CD14-positive monocyte (primary cell): ENCODE data around the gene NHS. TPM values are rescaled to one million over a fixed set of nuclear protein-coding genes. Genes with fewer than 3 reads are reported as not detected.

Experiments
- DNase-seq, 3 donors: peaks; one replicate each; pipeline ENCODE4 v3.0.0-alpha.2; 2011 to 2022
- H2AFZ ChIP-seq: 2 replicates; pipeline ENCODE4 v1.6.0; 2012; ENCODE audit warnings: mild to moderate bottlenecking, low read depth, low read length, inconsistent platforms; ENCODE audit not compliant: insufficient read depth, poor library complexity, severe bottlenecking
- H3K27ac ChIP-seq, 2 donors: 1 replicate in 1 of 2; 2 replicates in 1 of 2; pipeline ENCODE4 v1.5.1; 2012 to 2013; ENCODE audit warnings: low read length in 2 of 2, control low read depth in 1 of 2, inconsistent platforms in 1 of 2, low read depth in 1 of 2, mild to moderate bottlenecking in 1 of 2
- H3K27me3 ChIP-seq, 2 donors: one replicate each; pipeline versions ENCODE4 v1.6.0 to v1.6.1; 2011 to 2013; ENCODE audit warnings: low read length in 2 of 2; ENCODE audit not compliant: control insufficient read depth in 2 of 2, insufficient read depth in 2 of 2
- H3K36me3 ChIP-seq, 2 donors: replicated peaks in 1 of 2; 1 replicate in 1 of 2; 2 replicates in 1 of 2; pipeline versions ENCODE4 v1.5.1 to v1.6.1; 2012 to 2013; ENCODE audit warnings: low read length in 2 of 2, control low read depth in 1 of 2, inconsistent platforms in 1 of 2, mild to moderate bottlenecking in 1 of 2; ENCODE audit not compliant: insufficient read depth in 2 of 2, control insufficient read depth in 1 of 2
- H3K4me1 ChIP-seq, 2 donors: 1 replicate in 1 of 2; 2 replicates in 1 of 2; pipeline versions ENCODE4 v1.5.1 to v1.6.1; 2012 to 2013; ENCODE audit warnings: low read length in 2 of 2, control low read depth in 1 of 2, inconsistent platforms in 1 of 2, mild to moderate bottlenecking in 1 of 2, moderate library complexity in 1 of 2; ENCODE audit not compliant: insufficient read depth in 2 of 2, control insufficient read depth in 1 of 2
- H3K4me2 ChIP-seq: replicated peaks from 2 replicates; pipeline ENCODE3; 2012; ENCODE audit warnings: low read length, moderate library complexity, mild to moderate bottlenecking; ENCODE audit not compliant: poor library complexity, severe bottlenecking; ENCODE audit errors: extremely low read depth
- H3K4me3 ChIP-seq, 3 experiments: fragments of 200-600 bp in 1 of 3; sonication (generic) in 1 of 3; replicated peaks in 1 of 3; 1 replicate in 2 of 3; 2 replicates in 1 of 3; pipeline ENCODE4 v1.5.1; 2011 to 2013; ENCODE audit warnings: low read length in 3 of 3, mild to moderate bottlenecking in 3 of 3, control low read depth in 2 of 3, low read depth in 2 of 3, inconsistent platforms in 1 of 3, moderate library complexity in 1 of 3
- H3K79me2 ChIP-seq: 2 replicates; pipeline ENCODE4 v1.6.0; 2012; ENCODE audit warnings: mild to moderate bottlenecking, control low read depth, inconsistent platforms, low read length, moderate library complexity; ENCODE audit not compliant: insufficient read depth
- H3K9ac ChIP-seq: 2 replicates; pipeline ENCODE4 v1.6.0; 2017; ENCODE audit warnings: low read length, mild to moderate bottlenecking; ENCODE audit not compliant: insufficient read depth, poor library complexity, severe bottlenecking
- H3K9me3 ChIP-seq, 2 donors: replicated peaks in 1 of 2; 1 replicate in 1 of 2; 2 replicates in 1 of 2; pipeline versions ENCODE4 v1.5.1 to v1.6.1; 2012 to 2013; ENCODE audit warnings: low read length in 2 of 2, control low read depth in 1 of 2; ENCODE audit not compliant: control insufficient read depth in 1 of 2, insufficient read depth in 1 of 2
- H4K20me1 ChIP-seq: 2 replicates; pipeline ENCODE4 v1.6.0; 2012; ENCODE audit warnings: mild to moderate bottlenecking, low read length, control low read depth, moderate library complexity; ENCODE audit not compliant: insufficient read depth
- H3K27ac Mint-ChIP-seq, 7 donors: one replicate each; pipeline ENCODE4 v1.8.0; 2020; ENCODE audit warnings: mild to moderate bottlenecking in 7 of 7, mixed read lengths in 7 of 7, moderate library complexity in 6 of 7, inconsistent platforms in 2 of 7
- H3K27me3 Mint-ChIP-seq, 3 donors: one replicate each; pipeline ENCODE4 v1.8.0; 2021 to 2022; ENCODE audit warnings: low read depth in 3 of 3, mild to moderate bottlenecking in 3 of 3, mixed read lengths in 3 of 3, moderate library complexity in 3 of 3, inconsistent platforms in 1 of 3
- H3K36me3 Mint-ChIP-seq, 2 donors: one replicate each; pipeline ENCODE4 v1.8.0; 2020; ENCODE audit warnings: mixed read lengths in 2 of 2, inconsistent platforms in 1 of 2, mild to moderate bottlenecking in 1 of 2
- H3K4me1 Mint-ChIP-seq: one replicate; pipeline ENCODE4 v1.8.0; 2020; ENCODE audit warnings: mild to moderate bottlenecking, mixed read lengths
- H3K4me3 Mint-ChIP-seq, 2 donors: one replicate each; pipeline ENCODE4 v1.8.0; 2020; ENCODE audit warnings: mild to moderate bottlenecking in 2 of 2, mixed read lengths in 2 of 2, moderate library complexity in 1 of 2
- H3K9me3 Mint-ChIP-seq, 7 donors: one replicate each; pipeline ENCODE4 v1.8.0; 2020 to 2022; ENCODE audit warnings: mixed read lengths in 7 of 7, mild to moderate bottlenecking in 6 of 7, moderate library complexity in 6 of 7, inconsistent platforms in 2 of 7
- CTCF ChIP-seq: fragments of 200-600 bp; IDR thresholded peaks from one replicate; pipeline ENCODE4 v1.8.0; 2022; ENCODE audit warnings: antibody characterized with exemption, mild to moderate bottlenecking
- WGBS: methylation state at CpG from one replicate; pipeline ENCODE4 v1.1.5; 2013; ENCODE audit warnings: missing lambda C conversion rate; ENCODE audit not compliant: insufficient coverage; 5-methylcytosine and 5-hydroxymethylcytosine counted together
- intact Hi-C, 2 donors: fragments of 100-400 bp; cut with micrococcal nuclease; formaldehyde crosslinking; loops; one replicate each; pipeline versions ENCODE4 v1.15.0 to v1.15.1; 2023
- polyA plus RNA-seq, 3 donors: library from polyadenylated mRNA; depleted of rRNA in 1 of 3; unstranded in 2 of 3; stranded (reverse) in 1 of 3; fragments of 300-500 nt in 2 of 3; fragments of >200 nt in 1 of 3; fragmentation: Illumina TruSeq in 2 of 3; gene quantifications; 1 replicate in 2 of 3; 2 replicates in 1 of 3; pipeline ENCODE4 v1.2.3, GENCODE V29; 2012 to 2021

Gene NHS
- polyA plus RNA-seq, 3 donors: 0.86 to 1.8 (median 1.3) TPM

GRCh38 chrX:17441965-17442364 lies 67.0 kb downstream of the NHS start:
- H3K4me1 Mint-ChIP-seq: peaks cover 3% of the 10 kb centered on the region
- H3K4me3 Mint-ChIP-seq: no peak overlapping the region
- no peak for DNase-seq
- H3K27ac Mint-ChIP-seq: no peak overlapping the region
- TF ChIP-seq CTCF: no peak
- H3K9me3 ChIP-seq: no peaks in the 10 kb centered on the region
- no peaks in the 10 kb centered on the region for H3K36me3 Mint-ChIP-seq
- H3K4me3 ChIP-seq: no peak overlapping the region
- H3K4me1 ChIP-seq: no peaks in the 10 kb centered on the region
- H3K27me3 ChIP-seq: peaks cover 0 to 8% of the 10 kb centered on the region in 2 donors
- H3K27ac ChIP-seq: no peak overlapping the region
- H3K9me3 Mint-ChIP-seq: peaks cover 0 to 8% (median 3%) of the 10 kb centered on the region in 7 donors
- H3K9ac ChIP-seq: no peak overlapping the region
- no peaks in the 10 kb centered on the region for H4K20me1 ChIP-seq
- H3K4me2 ChIP-seq: no peak overlapping the region
- no peaks in the 10 kb centered on the region for H3K79me2 ChIP-seq
- intact Hi-C loops: no loop called here
- H3K27me3 Mint-ChIP-seq: peaks cover 3 to 6% (median 4%) of the 10 kb centered on the region in 3 donors
- no peaks in the 10 kb centered on the region for H3K36me3 ChIP-seq
- no peak overlapping the region for H2AFZ ChIP-seq

- Histone ChIP-seq H3K4me1 (no peaks in the 10 kb centered on the region), H3K4me2 (no peak overlapping the region), H3K9ac (no peak overlapping the region), H3K79me2 (no peaks in the 10 kb centered on the region), H3K27me3 (peaks cover 0 to 9% of the 10 kb centered on the region in 2 donors), H3K9me3 (no peaks in the 10 kb centered on the region), H3K36me3 (no peaks in the 10 kb centered on the region), H2AFZ (no peak overlapping the region), H4K20me1 (no peaks in the 10 kb centered on the region), H3K27ac (no peak overlapping the region), H3K4me3 (no peak overlapping the region)
- H3K4me1 Mint-ChIP-seq: peaks cover 3% of the 10 kb centered on the region
- no peaks in the 10 kb centered on the region for H3K36me3 Mint-ChIP-seq
- peaks cover 0 to 8% (median 3%) of the 10 kb centered on the region in 7 donors for H3K9me3 Mint-ChIP-seq
- no peak overlapping the region for H3K4me3 Mint-ChIP-seq
- TF ChIP-seq CTCF: no peak
- H3K27me3 Mint-ChIP-seq: peaks cover 4 to 7% (median 6%) of the 10 kb centered on the region in 3 donors
- H3K27ac Mint-ChIP-seq: no peak overlapping the region
- WGBS: no CpG with 5 or more reads among the region's 3 CpGs
- intact Hi-C loops: no loop called here
- no peak for DNase-seq
Measured at GRCh38 chrX:17442898-17443297, 67.9 kb downstream of the NHS start.
